Measurements from ENCODE around the gene SNX9. TPM values are rescaled to one million over a fixed set of nuclear protein-coding genes. Genes with fewer than 3 reads are reported as not detected.

SNX9 gene
- total RNA-seq, 1 experiment from 2014 or later = 37.8 TPM

- no peak for DNase-seq (ENCODE audit: low read depth)
Observed at GRCh38 chr6:157978021-157978783, 155.2 kb downstream of the SNX9 start.

DNA sequence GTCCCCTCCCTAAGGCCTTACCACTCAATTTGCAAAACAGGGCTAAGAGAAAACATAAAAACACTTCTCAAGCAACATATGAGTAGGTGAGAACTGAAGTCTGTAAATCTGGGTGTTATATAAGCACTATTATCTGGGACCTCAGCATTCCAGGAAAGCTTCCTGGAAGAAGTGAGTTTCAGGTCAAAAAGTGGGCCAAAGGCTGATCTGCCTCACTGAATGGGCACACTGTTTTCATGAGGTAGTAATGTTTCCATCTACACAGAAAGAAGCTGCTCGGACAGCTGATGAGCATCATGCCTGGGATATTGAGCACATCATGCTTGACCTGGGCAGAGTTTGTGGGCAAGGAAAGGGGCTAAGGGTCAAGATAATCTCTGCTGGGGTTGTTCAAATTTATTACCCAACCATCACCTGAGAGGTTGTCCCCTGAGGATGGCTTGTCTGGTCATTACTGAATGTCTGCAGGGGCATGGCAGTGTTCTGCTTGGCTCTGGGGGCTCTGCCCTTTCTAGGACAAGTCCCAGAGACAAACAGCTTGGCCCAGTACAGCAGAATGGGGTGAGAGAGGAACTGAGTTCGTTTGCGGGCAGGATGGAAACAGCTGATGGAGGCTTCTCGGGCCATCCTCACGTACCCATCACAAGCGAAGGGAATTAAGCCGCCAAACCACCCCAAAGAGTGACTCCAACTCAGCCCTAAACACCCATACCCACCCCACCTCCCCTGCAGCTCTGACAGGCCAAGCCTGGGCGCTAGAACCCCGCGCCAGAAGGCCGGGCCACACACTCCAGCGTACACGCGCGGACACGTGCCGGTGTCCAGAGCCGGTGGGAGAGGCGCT is 157.5 kb downstream of the SNX9 start:
- no peak for DNase-seq (ENCODE audit: low read depth)

- DNase-seq (ENCODE audit: low read depth) = no peak
Observed at GRCh38 chr6:157981132-157981394, 158.0 kb downstream of the SNX9 start.

DNA sequence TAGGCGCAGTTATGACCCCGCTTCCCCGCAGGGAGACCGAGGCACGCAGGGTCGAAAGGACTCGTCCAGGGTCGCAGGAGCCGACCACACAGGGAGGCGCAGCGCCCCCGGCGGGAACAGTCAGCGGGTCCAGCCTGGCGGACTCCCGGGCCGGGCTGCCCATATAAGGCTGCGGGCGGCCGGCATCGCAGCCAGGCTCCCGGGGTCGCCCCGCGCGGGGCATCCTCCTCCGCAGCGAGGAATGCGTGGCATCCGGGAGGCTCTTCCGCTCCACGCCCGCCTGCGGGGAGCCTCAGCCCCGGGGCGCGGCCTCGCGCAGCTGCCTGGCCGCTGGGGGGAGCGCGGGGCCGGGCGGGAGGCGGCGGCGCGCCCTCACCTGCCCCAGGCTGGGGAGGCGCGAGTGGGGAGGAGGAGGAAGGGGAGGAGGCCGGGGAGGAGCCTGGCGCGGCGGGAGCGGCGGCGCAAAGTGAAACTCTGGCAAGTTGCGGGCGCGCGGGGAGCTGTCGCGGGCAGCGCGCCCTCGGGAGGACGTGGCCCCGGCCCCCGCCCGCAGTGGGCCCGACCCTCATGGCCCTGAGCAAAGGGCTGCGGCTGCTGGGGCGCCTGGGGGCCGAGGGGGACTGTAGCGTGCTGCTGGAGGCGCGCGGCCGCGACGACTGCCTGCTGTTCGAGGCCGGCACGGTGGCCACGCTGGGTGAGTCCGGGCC is 158.5 kb downstream of the SNX9 start, which contains the start of gene SYNJ2:
TSS of gene SYNJ2 (plus strand) at position 469 of the 707 bp plus-strand sequence. CDS start at position 568, 99 bp downstream.
- peak; percentile 80 for DNase-seq (ENCODE audit: low read depth)

DNA sequence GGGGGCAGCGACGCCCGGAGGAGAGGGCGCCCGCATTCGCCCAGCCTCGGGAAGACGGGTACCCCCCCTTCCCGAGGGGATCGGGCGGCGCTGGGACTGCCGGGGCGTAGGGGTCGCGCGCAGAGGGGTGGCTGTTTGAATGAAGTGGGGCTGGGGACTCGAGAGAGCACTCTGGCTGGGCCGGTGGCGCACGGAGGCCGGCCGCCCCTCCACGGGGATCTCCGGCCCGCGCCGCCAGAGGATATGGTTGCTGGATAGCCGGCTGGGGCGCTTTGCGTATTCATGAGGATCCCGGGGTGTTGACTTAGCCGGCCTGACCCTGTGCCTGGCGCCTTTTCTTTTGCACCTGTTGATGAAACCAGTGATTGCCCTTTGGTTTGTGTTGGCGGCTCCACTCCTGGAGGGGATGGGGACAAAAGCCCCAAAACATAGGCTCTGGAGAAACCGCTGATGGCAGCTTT is 159.1 kb downstream of the SNX9 start:
- peak; percentile 52 for DNase-seq (ENCODE audit: low read depth)

GRCh38 chr6:157982563-157983405 is 159.7 kb downstream of the SNX9 start:
- peak; percentile 76 for DNase-seq (ENCODE audit: low read depth)

DNA sequence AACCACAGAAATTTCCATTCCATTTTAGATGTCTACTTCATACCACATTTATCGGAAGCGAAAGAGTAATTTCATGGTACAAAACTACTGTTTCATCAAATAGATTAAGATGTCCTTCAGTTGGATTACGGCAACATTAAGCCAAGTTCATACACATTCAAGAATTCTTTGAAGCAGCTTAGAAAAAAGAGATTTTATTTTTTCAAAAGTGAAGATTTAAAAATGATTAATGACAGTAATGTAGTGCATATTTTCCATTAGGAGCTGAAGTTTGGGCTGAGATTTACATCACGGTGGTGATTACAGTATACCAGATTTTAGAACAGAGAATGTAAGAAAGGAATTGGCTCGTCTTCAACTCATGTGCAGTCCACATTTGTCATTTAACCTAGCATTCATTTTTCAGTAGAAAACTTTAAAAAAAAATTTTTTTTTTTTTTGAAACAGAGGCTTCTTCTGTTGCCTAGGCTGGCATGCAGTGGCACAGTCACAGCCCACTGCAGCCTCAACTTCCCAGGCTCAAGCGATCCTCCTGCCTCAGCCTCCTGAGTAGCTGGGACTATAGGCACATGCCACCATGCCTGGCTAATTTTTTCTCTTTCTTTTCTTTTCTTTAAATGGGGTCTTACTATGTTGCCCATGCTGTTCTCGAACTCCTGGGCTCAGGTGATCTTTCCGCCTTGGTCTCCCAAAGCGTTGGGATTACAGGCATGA is 160.5 kb downstream of the SNX9 start:
- DNase-seq (ENCODE audit: low read depth) = no peak

- DNase-seq (ENCODE audit: low read depth) = no peak
Observed at GRCh38 chr6:157984128-157984527, 161.1 kb downstream of the SNX9 start.

DNA sequence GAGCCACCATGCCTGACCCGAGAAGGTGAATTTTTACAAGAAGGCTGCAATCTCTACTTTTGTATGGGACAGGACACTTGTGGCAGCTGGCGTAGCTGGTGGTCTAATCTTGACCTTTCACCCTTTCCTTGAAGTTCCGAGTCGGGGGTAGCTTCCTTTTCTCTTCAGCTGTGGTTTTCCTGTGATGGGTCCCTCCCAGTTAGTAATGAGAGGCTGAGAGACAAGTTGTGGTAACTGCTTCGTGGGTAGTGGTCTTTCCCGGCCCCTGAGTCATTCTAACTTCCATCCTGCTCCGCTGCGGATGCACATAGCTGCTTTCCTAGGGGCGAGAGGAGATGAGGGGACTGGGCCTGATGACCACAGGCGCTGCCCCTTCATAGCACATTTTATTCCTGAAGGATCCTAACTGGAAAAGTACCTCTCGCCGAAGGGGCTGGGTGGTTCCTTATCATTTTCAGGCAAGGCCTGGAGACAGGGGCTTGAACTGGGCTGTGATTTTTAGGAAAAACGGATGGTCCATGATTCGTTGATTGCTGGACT is 161.7 kb downstream of the SNX9 start:
- no peak for DNase-seq (ENCODE audit: low read depth)

DNA sequence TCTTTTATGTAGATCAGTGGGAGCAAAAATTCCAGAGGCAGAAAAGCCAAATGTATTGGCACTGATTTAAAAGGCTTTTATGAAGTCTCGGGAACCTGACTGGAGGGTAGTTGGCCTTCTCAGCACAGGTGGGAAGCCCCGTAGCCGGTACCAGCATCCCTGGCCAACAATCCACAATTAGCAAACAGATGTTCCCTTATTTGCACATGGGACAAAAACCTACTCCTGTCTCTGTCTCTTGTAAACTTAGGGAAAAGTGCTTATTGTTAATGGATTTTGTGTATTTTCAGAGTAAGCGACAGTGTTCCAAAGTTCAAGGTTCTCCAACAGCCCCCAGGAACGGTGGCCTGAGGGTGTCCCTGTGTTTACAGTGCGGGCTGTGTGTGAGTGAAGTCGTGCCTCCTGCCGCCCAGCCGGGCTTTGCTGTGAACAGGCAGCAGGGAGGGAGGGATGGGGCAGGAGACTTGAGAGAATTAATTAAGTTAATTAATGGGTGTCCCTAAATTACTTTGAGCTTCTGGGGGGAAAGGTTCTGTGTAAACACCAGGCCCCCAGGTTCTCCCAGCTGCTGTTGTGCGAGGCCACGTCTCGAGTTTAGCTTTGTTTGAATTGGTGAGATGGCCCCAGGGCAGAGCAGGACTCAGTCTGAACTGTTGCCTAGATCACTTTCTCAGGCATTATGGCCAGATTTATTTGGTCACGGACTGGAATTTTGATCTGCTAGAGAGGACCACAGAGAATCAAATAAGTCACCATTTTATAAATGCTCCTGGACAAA is 162.5 kb downstream of the SNX9 start:
- no peak for DNase-seq (ENCODE audit: low read depth)

GRCh38 chr6:157987788-157988699 is 165.0 kb downstream of the SNX9 start:
- no peak for DNase-seq (ENCODE audit: low read depth)

DNA sequence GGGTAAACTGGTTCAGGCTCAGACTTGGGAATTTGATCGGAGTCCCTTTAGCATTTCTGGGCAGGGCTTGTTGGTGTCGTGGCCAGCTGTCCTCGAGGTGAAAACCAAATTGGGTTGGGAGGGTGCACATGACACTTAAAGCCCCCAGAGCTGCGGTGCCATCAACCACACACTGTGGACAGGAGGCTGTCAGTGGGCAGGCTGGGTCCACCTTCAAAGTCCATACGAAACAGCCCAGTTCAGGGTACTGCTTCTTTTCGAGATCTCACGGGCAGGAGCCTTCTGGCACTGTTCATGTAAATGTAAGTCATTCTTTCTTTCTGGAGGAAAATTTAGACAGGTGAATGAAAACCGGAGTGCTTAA is 165.6 kb downstream of the SNX9 start:
- DNase-seq (ENCODE audit: low read depth) = no peak

- peak; percentile 99 for DNase-seq (ENCODE audit: low read depth)
Observed at GRCh38 chr6:157989541-157990289, 166.7 kb downstream of the SNX9 start.

DNA sequence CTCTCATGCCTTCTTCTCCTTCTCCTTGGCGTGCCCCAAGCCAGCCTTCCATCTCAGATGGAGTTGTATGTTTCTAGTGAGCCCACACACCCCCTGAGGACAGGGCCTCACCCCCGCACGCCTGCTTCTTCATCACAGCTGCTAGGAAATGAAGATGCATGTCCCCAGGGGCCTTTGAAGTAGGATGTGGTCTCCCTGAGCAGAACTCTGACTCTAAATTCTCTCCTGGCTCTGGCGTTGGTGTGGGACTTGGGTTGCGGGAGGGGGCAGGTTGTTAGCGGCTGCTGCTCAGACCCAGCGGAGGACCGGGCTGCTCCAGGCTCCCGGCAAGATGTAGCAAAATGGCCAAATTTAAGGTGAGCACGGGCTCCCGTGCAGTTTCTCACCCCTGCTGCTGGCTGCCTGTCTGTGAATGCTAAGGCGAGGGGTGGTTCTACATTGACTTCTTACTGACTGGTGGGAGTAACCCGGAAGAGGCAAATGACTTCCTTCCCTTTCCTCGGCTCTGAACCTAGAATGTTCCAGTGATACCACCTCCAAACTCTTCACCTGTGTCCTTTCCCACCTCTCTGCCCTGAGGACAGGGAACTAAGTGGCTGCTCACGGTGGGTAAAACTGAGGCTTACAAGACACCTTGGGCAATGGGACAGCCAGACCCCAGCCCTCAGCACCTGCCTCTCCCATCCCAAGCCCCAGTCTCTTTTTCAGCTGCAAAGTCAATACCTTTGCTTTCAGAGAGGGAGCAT is 167.4 kb downstream of the SNX9 start:
- no peak for DNase-seq (ENCODE audit: low read depth)

DNA sequence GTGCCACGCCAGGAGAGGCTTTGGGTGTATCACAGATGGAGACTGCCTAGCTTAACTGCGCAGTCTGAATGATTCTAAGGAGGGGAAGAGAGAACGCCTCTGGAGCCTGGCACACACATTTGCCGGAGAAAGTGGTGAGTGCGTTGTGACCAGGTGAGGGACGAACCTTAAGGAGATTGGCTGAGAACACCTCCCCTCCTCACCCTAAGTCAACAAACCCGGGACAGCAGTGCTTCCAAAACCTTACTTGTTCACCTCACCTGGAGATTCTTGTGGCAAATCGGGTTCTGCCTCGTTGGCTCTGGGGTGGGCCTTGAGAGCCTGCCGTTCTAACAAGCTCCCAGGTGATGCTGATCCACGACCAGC is 168.0 kb downstream of the SNX9 start:
- no peak for DNase-seq (ENCODE audit: low read depth)

DNA sequence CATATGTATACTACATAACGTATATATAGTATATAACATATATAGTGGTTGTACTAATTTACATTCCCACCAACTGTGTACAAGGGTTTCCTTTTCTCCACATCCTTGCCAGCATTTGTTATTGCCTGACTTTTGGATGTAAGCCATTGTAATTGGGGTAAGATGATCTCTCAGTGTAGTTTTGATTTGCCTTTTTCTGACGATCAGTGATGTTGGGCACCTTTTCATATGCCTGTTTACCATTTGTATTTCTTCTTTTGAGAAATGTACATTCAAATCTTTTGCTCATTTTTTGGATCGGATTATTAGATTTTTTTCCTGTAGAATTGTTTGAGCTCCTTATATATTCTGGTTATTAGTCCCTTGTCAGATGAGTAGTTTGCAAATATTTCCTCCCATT is 170.0 kb downstream of the SNX9 start:
- DNase-seq (ENCODE audit: low read depth) = no peak

DNA sequence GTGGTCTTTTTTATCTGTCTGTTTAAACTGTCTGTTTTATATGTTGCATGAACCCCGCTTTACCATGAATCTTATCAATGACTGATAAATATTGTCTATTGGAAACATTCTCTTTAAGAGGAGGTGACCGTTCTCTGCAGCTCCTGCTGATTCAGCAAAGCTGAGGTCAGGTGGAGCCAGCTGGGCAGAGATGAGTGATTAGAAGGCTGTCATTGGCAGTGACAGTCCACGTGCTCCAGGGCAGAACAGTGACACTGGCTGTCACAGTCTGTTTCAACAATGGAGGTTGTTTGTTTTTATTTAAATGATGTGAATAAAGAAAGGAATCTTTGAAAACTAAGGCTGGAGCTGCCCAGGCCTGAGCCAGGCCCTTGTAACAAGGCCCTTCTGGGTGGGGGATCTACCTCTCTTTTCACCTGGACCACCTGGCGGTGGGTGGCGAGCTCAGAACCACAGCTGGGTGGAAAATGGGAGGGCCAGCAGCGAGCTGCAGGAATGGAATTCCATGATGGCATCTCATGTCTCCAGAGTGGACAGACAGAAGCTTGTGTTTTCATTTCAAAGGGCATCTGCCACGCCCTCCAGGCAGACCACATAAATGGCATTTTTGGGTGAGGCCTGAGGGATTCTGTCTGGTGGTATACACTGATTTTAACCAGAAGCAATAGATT is 171.2 kb downstream of the SNX9 start:
- no peak for DNase-seq (ENCODE audit: low read depth)
